ENCODE results near the gene DCDC2C.
"Not testable (repeated sequence)": the region's sequence is repeated elsewhere in the genome, so short reads cannot be mapped to it uniquely, and the experiment has no call there.

DCDC2C gene

GRCh38 chr2:3703236-3703756, at the start of gene DCDC2C:
Gene DCDC2C, plus strand, starts transcription at chr2:3703575. Its CDS starts 177 bp downstream, at chr2:3703752.
- no peak for DNase-seq

- DNase-seq = no peak
These were observed 49.4 kb upstream of the DCDC2C start for GRCh38 chr2:3654011-3654410.

- no peak for DNase-seq
These were observed 48.7 kb upstream of the DCDC2C start for GRCh38 chr2:3654531-3655225.

- DNase-seq = no peak
These were observed 47.3 kb upstream of the DCDC2C start for GRCh38 chr2:3655871-3656761.

- peak; percentile 62 for DNase-seq
These were observed 46.3 kb upstream of the DCDC2C start for GRCh38 chr2:3656762-3657721.

GRCh38 chr2:3657881-3658280, 45.5 kb upstream of the DCDC2C start, which contains the start of gene ALLC:
Gene ALLC, plus strand, starts transcription at chr2:3658200. Its CDS starts 12,958 bp downstream, at chr2:3671158.
- no peak for DNase-seq

GRCh38 chr2:3659447-3660432, 43.6 kb upstream of the DCDC2C start:
- DNase-seq = peak; percentile 66

- DNase-seq = not testable (repeated sequence)
These were observed 42.7 kb upstream of the DCDC2C start for GRCh38 chr2:3660640-3661039.

GRCh38 chr2:3661149-3661660, 42.2 kb upstream of the DCDC2C start:
- DNase-seq = no peak

- no peak for DNase-seq
These were observed 41.1 kb upstream of the DCDC2C start for GRCh38 chr2:3662239-3662638.

- DNase-seq = no peak
These were observed 39.3 kb upstream of the DCDC2C start for GRCh38 chr2:3664118-3664517.

GRCh38 chr2:3664925-3665324, 38.5 kb upstream of the DCDC2C start:
- no peak for DNase-seq

- no peak for DNase-seq
These were observed 37.3 kb upstream of the DCDC2C start for GRCh38 chr2:3665886-3666612.

GRCh38 chr2:3666613-3666975, 36.8 kb upstream of the DCDC2C start:
- no peak for DNase-seq

- DNase-seq = no peak
These were observed 36.2 kb upstream of the DCDC2C start for GRCh38 chr2:3667151-3667631.

- DNase-seq = no peak
These were observed 33.7 kb upstream of the DCDC2C start for GRCh38 chr2:3669656-3670055.

GRCh38 chr2:3670376-3670775, 33.0 kb upstream of the DCDC2C start:
- DNase-seq = no peak

- no peak for DNase-seq
These were observed 32.4 kb upstream of the DCDC2C start for GRCh38 chr2:3670941-3671340.

GRCh38 chr2:3672861-3673678, 30.3 kb upstream of the DCDC2C start:
- no peak for DNase-seq

Data from right hindlimb (tissue), 1 donor.